Measurements from ENCODE around the gene TMEM54.

Gene TMEM54

DNA sequence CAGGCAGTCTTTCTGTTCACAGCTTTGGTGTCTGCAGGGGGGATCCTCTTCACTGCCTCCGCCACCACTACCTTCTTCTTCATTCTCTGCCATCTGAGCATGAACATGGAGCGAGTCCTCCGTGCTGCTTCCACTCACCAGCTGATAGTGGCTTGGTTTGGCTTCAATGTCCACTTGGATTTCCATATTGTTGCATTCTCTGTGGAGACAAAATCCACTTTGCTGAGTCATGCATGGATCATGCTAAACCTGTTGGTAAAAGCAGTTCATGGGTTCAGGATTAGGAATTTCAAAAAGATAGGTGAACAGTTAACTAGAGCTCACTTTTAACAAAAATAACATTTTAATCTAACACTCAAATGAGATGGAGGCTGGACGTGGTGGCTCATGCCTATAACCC, 35.9 kb upstream of the TMEM54 start:
- H3K4me1 ChIP-seq: peaks cover 0 to 80% (median 18%) of the 10 kb centered on the region in 10 experiments; a peak in 11 of 20 replicates
- no peak for TF ChIP-seq Cebpa-rat (IDR thresholded peaks at IDR 0.05)
- no peaks in the 10 kb centered on the region for H3K27me3 ChIP-seq
- peaks cover 0 to 95% (median 78%) of the 10 kb centered on the region in 11 experiments; a peak in 20 of 22 replicates for H4K20me1 ChIP-seq
- H3K27ac ChIP-seq: peak overlapping the region in 3 of 11 experiments; percentile 3 to 38 (median 8); a peak in 2 of 22 replicates
- H3K9me3 ChIP-seq (replicated peaks in 1 of 11): no peaks in the 10 kb centered on the region
- peaks cover 74 to 100% (median 99%) of the 10 kb centered on the region in 11 experiments for H3K36me3 ChIP-seq
- H3K4me3 ChIP-seq: no peak overlapping the region
- H3K4me2 ChIP-seq: peak overlapping the region in 2 of 11 experiments; percentile 56 to 63; a peak in 4 of 22 replicates
- no peak overlapping the region for H3K9ac ChIP-seq

DNA sequence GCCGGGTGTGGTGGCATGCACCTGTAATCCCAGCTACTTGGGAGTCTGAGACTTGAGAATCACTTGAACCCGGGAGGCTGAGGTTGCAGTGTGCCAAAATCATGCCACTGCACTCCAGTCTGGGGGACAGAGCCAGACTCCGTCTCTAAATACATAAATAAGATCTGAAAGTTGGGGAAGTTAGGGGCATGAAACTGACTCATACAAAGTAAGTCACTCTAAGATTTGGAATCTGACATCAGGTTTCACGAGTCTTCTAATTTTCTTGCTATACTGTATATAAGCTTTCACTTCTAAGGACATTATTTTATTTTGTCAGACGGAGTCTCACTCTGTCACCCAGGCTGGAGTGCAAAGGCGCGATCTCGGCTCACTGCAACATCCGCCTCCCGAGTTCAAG, 33.3 kb upstream of the TMEM54 start:
- Histone ChIP-seq H3K9me3 (replicated peaks in 1 of 11) (no peaks in the 10 kb centered on the region), H3K4me3 (no peak overlapping the region), H3K4me1 (peaks cover 0 to 55% (median 13%) of the 10 kb centered on the region in 10 experiments; a peak in 11 of 20 replicates), H3K27me3 (no peaks in the 10 kb centered on the region), H3K9ac (no peak overlapping the region), H3K4me2 (peak overlapping the region in 2 of 11 experiments; percentile 1 to 22; a peak in 3 of 22 replicates), H3K27ac (0 out of 22 replicates have a peak overlapping the region, but pooled peaks of 1 of the 11 experiments have one; percentile 8), H4K20me1 (peaks cover 0 to 79% (median 68%) of the 10 kb centered on the region in 11 experiments; a peak in 20 of 22 replicates), H3K36me3 (peaks cover 51 to 84% (median 75%) of the 10 kb centered on the region in 11 experiments)
- TF ChIP-seq Cebpa-rat (IDR thresholded peaks at IDR 0.05): no peak

DNA sequence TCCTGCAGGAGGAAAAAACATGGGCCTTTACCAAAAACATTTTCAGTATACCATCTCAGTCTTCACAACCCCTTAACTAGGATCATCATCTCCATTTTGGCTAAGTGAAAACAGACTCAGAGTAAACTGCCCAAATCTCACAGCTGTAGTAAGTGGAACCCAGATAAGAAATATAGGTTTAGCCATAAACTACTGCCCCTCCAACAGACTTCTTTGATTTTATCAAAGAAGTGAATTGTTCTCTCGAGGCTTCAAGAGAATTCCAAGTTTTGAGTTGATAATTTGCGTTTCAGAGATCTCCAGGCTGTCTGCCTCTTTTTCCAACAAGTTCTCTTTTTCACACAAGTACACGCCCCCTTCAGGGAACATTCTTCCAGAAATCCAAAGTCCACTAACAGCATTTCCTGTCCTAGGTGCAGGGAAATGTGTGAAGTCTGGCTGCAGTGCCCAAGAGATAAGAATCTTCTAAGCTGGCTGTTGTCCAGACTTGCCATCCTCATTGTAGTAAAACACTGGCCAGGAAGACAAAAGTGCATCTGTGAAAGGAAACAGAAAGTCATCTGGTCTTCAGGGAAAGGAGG, 32.6 kb upstream of the TMEM54 start:
- Histone ChIP-seq H3K27me3 (no peaks in the 10 kb centered on the region), H4K20me1 (peaks cover 0 to 77% (median 62%) of the 10 kb centered on the region in 11 experiments; a peak in 20 of 22 replicates), H3K27ac (peak overlapping the region in 3 of 11 experiments; percentile 8 to 20 (median 13); a peak in 1 of 22 replicates), H3K4me1 (peaks cover 0 to 48% (median 10%) of the 10 kb centered on the region in 10 experiments; a peak in 10 of 20 replicates), H3K36me3 (peaks cover 51 to 77% (median 68%) of the 10 kb centered on the region in 11 experiments), H3K4me3 (no peak overlapping the region), H3K9ac (no peak overlapping the region), H3K4me2 (peak overlapping the region in 2 of 11 experiments; percentile 1 to 22; a peak in 3 of 22 replicates), H3K9me3 (replicated peaks in 1 of 11) (no peaks in the 10 kb centered on the region)
- no peak for TF ChIP-seq Cebpa-rat (IDR thresholded peaks at IDR 0.05)

GRCh38 chr1:32931760-32932159, 30.6 kb upstream of the TMEM54 start:
- peaks cover 0 to 58% (median 47%) of the 10 kb centered on the region in 11 experiments; a peak in 18 of 22 replicates for H4K20me1 ChIP-seq
- TF ChIP-seq Cebpa-rat (IDR thresholded peaks at IDR 0.05): no peak
- H3K4me2 ChIP-seq: no peak overlapping the region
- peaks cover 0 to 30% (median 10%) of the 10 kb centered on the region in 10 experiments; a peak in 10 of 20 replicates for H3K4me1 ChIP-seq
- H3K9me3 ChIP-seq (replicated peaks in 1 of 11): peaks cover 0 to 6% (median 0%) of the 10 kb centered on the region in 11 experiments; a peak in 1 of 22 replicates
- H3K36me3 ChIP-seq: peaks cover 31 to 56% (median 47%) of the 10 kb centered on the region in 11 experiments
- H3K9ac ChIP-seq: no peak overlapping the region
- H3K4me3 ChIP-seq: no peak overlapping the region
- H3K27ac ChIP-seq: no peak overlapping the region
- H3K27me3 ChIP-seq: peaks cover 6 to 16% (median 9%) of the 10 kb centered on the region in 11 experiments

- Histone ChIP-seq H4K20me1 (peaks cover 3 to 51% (median 31%) of the 10 kb centered on the region in 11 experiments; a peak in 16 of 22 replicates), H3K9me3 (replicated peaks in 1 of 11) (peaks cover 0 to 6% (median 0%) of the 10 kb centered on the region in 11 experiments; a peak in 1 of 22 replicates), H3K9ac (no peak overlapping the region), H3K27me3 (peaks cover 30 to 40% (median 33%) of the 10 kb centered on the region in 11 experiments), H3K4me1 (peaks cover 0 to 13% (median 6%) of the 10 kb centered on the region in 10 experiments; a peak in 8 of 20 replicates), H3K4me2 (no peak overlapping the region), H3K36me3 (peaks cover 7 to 32% (median 23%) of the 10 kb centered on the region in 11 experiments; a peak in 20 of 22 replicates), H3K4me3 (no peak overlapping the region), H3K27ac (no peak overlapping the region)
- no peak for TF ChIP-seq Cebpa-rat (IDR thresholded peaks at IDR 0.05)
Observed at GRCh38 chr1:32929366-32929765, 28.2 kb upstream of the TMEM54 start.

GRCh38 chr1:32928715-32929114, 27.5 kb upstream of the TMEM54 start:
- peaks cover 0 to 6% (median 0%) of the 10 kb centered on the region in 11 experiments; a peak in 1 of 22 replicates for H3K9me3 ChIP-seq (replicated peaks in 1 of 11)
- H3K27me3 ChIP-seq: peaks cover 36 to 46% (median 40%) of the 10 kb centered on the region in 11 experiments
- H3K4me3 ChIP-seq: no peak overlapping the region
- peaks cover 3 to 47% (median 24%) of the 10 kb centered on the region in 11 experiments; a peak in 14 of 22 replicates for H4K20me1 ChIP-seq
- peaks cover under 1 to 25% (median 17%) of the 10 kb centered on the region in 11 experiments; a peak in 19 of 22 replicates for H3K36me3 ChIP-seq
- peaks cover 0 to 8% (median 1%) of the 10 kb centered on the region in 10 experiments; a peak in 6 of 20 replicates for H3K4me1 ChIP-seq
- H3K9ac ChIP-seq: no peak overlapping the region
- H3K4me2 ChIP-seq: no peak overlapping the region
- no peak overlapping the region for H3K27ac ChIP-seq
- TF ChIP-seq Cebpa-rat (IDR thresholded peaks at IDR 0.05): no peak

GRCh38 chr1:32928285-32928684, 27.1 kb upstream of the TMEM54 start:
- no peak overlapping the region for H3K27ac ChIP-seq
- peaks cover 3 to 49% (median 22%) of the 10 kb centered on the region in 11 experiments; a peak in 13 of 22 replicates for H4K20me1 ChIP-seq
- no peak for TF ChIP-seq Cebpa-rat (IDR thresholded peaks at IDR 0.05)
- H3K9ac ChIP-seq: no peak overlapping the region
- H3K9me3 ChIP-seq (replicated peaks in 1 of 11): peaks cover 0 to 6% (median 0%) of the 10 kb centered on the region in 11 experiments; a peak in 1 of 22 replicates
- no peak overlapping the region for H3K4me3 ChIP-seq
- H3K36me3 ChIP-seq: peaks cover 0 to 22% (median 12%) of the 10 kb centered on the region in 11 experiments; a peak in 17 of 22 replicates
- peaks cover 41 to 50% (median 44%) of the 10 kb centered on the region in 11 experiments for H3K27me3 ChIP-seq
- H3K4me2 ChIP-seq: no peak overlapping the region
- peaks cover 0 to 6% (median 0%) of the 10 kb centered on the region in 10 experiments; a peak in 3 of 20 replicates for H3K4me1 ChIP-seq

DNA sequence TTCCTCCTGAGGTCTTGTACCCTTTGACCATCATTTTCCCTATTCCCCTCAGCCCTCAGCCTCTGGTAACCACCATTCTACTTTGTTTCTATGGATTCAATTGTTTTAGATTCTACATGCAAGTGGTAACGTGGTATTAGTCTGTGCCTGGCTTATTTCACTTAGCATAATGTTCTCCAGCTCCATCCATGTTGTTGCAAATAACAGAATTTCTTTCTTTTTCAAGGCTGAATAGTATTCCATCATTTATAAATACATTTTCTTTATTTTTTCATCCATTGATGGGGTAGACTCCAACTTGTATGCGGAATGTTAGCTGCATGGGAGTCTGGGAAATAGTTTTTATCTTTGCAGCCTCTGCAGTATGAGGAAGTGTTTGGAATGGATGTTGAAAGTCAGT, 26.3 kb upstream of the TMEM54 start:
- Histone ChIP-seq H3K27ac (no peak overlapping the region), H3K4me2 (no peak overlapping the region), H3K9ac (no peak overlapping the region), H4K20me1 (peaks cover 3 to 49% (median 17%) of the 10 kb centered on the region in 11 experiments; a peak in 13 of 22 replicates), H3K27me3 (peaks cover 45 to 58% (median 51%) of the 10 kb centered on the region in 11 experiments), H3K9me3 (replicated peaks in 1 of 11) (peaks cover 0 to 6% (median 0%) of the 10 kb centered on the region in 11 experiments; a peak in 1 of 22 replicates), H3K4me3 (no peak overlapping the region), H3K4me1 (peaks cover 0 to 6% (median 0%) of the 10 kb centered on the region in 10 experiments; a peak in 3 of 20 replicates), H3K36me3 (peaks cover 0 to 14% (median 5%) of the 10 kb centered on the region in 11 experiments; a peak in 13 of 22 replicates)
- TF ChIP-seq Cebpa-rat (IDR thresholded peaks at IDR 0.05): no peak

Measured in BLaER1 treated with 17β-estradiol and CSF1 and Interleukin-3, amounts not matched to agents 10 nM and 100 nM (cell line).